Breast epithelium (tissue), 3 donors: ENCODE measurements around the gene PTPRM.

Source experiments
- POLR2A ChIP-seq: fragments of 450-650 bp; IDR thresholded peaks from one replicate; pipeline ENCODE4 v1.6.1; 2016; ENCODE audit warnings: antibody characterized with exemption, mild to moderate bottlenecking, moderate library complexity
- POLR2AphosphoS5 ChIP-seq, 3 donors: sonication (generic); formaldehyde crosslinking; IDR thresholded peaks; one replicate each; pipeline ENCODE4 v1.6.1; 2017; ENCODE audit warnings: antibody characterized with exemption in 3 of 3
- TF ChIP-seq, protein P1 (sequence below), 3 donors: fragments of 450-650 bp; IDR thresholded peaks; one replicate each; pipeline ENCODE4 v1.5.1; 2016 to 2017; ENCODE audit warnings: antibody characterized with exemption in 3 of 3, mild to moderate bottlenecking in 3 of 3, moderate library complexity in 3 of 3

DNA sequence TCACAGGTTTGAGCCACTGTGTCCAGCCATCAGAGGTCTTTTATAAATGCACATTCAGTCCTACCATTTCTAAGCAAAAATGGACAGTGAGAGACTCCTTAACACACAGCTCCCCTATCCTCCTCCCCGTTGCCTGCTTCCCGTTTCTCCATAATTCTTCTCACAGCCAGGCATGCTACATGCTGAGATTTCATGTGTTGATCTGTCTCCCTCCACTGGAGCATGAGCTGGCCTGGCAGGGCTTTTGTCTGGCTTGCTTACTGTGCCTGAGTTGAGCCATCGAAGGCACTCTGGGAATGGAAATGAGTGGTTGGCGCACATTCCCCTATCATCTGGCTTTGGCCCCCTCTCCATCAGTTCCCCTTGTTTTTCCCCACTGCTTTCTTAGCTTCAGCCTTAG lies 413.5 kb downstream of the PTPRM start:
- TF ChIP-seq POLR2A (no peak), POLR2AphosphoS5 (IDR thresholded peaks at IDR 0.05) (no peak)
- TF ChIP-seq, protein P1, sequence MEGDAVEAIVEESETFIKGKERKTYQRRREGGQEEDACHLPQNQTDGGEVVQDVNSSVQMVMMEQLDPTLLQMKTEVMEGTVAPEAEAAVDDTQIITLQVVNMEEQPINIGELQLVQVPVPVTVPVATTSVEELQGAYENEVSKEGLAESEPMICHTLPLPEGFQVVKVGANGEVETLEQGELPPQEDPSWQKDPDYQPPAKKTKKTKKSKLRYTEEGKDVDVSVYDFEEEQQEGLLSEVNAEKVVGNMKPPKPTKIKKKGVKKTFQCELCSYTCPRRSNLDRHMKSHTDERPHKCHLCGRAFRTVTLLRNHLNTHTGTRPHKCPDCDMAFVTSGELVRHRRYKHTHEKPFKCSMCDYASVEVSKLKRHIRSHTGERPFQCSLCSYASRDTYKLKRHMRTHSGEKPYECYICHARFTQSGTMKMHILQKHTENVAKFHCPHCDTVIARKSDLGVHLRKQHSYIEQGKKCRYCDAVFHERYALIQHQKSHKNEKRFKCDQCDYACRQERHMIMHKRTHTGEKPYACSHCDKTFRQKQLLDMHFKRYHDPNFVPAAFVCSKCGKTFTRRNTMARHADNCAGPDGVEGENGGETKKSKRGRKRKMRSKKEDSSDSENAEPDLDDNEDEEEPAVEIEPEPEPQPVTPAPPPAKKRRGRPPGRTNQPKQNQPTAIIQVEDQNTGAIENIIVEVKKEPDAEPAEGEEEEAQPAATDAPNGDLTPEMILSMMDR (IDR thresholded peaks at IDR 0.05) = no peak
